GM19193 (cell line): Measurements from ENCODE around the gene FAM24B.

ENCODE experiments used
- POLR2A ChIP-seq: IDR thresholded peaks from 4 replicates; pipeline ENCODE4 v1.6.1; 2011; ENCODE audit not compliant: insufficient read depth, insufficient read length; ENCODE audit errors: extremely low read depth

Gene FAM24B, protein sequence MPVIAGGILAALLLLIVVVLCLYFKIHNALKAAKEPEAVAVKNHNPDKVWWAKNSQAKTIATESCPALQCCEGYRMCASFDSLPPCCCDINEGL

DNA sequence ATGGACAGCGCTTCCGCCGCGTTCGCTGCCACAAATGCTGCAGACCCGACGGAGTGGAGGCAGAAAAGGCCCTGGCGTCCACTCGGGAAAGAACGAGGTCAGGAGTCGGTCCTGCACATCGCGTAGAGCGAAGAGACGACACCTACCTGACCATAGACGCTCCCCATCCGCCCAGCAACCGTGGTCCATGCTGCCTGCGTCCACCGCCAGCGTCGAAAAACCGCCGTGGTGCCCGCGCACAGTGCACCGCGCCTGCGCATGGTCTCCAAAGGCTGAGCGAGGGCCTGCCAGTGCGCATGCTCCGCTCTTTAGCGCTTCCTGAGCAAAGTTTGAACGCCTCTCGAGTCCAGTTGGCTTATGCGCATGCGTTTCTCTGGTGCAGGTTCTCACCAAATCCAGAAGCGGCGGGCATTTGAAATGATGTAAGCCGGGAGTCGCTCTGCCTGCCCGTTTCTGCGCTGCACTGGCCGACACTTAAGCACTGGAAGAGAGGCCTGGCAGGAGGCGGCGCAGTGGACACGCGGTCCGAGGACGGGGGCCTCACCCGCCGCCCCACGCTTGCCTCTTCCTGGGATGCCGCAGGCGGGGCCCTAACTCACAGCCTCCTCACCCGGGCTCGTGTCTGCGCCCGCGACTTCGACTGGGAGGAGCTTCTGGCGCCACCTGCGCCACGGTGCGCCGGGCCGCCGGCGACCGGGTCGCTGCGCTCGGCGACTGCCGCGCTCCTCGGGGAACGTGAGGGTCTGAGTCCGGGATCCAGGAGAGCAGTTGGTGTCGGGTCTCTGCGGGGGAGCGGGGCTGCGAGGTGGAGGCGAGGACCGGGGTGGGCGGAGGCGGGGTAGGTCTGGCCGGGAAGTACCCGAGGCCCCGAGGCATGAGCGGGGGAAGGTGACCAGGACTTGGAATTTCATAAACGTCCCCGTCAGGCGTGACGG, at the start of gene FAM24B:
Gene FAM24B (minus strand): TSS at position 243 of the 935 bp plus-strand sequence. CDS start 29,066 bp downstream, outside the sequence.
- peak; percentile 72 for TF ChIP-seq POLR2A

DNA sequence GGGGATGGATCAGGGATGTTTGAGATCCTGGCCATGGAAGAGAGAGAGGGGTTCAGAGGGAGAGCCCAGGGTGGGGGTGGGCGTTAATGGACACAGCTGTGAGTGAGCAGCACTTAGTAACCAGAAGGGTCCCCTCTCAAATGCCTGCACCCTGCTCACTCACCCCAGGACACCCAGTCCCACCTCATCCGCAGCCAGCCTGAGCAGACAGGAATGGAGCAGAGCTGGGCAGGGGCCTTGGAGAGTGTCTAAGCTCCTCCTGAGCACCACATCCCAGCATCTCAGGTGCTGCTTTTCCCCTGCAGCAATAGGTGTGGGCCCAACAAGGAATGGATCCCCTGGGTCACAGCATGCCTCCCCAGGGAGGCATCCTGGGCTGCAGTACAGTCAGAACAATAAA, 36.3 kb upstream of the FAM24B start:
- TF ChIP-seq POLR2A, result no peak

DNA sequence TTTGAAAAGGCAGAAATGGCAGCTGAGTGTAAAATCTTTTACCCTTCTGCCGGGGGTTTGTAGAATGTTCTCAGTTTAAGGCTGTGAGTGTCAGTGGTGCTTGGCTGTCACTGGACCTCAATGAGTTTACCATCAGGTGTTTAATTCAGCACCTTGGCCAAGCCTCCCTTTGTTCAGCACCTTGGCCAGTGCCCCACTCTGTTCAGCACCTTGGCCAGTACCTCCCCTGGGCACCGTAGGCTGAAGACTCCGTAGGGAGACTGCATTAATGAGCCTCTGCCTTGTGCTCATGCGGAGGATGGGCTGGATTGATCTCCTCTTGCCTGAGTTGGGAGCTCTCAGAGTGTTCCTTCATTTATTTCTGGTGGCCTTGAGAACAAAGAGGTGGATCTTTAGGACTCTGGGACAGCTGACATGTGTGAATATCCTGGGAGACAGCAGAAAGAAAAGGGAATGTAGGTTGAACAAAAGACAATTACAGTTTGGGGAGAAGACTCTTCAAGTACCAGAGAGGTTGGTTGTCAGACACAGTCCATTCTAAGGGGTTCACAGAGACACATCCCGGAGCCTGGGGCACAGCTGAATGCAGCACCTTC, 32.6 kb upstream of the FAM24B start:
- TF ChIP-seq POLR2A, result no peak

DNA sequence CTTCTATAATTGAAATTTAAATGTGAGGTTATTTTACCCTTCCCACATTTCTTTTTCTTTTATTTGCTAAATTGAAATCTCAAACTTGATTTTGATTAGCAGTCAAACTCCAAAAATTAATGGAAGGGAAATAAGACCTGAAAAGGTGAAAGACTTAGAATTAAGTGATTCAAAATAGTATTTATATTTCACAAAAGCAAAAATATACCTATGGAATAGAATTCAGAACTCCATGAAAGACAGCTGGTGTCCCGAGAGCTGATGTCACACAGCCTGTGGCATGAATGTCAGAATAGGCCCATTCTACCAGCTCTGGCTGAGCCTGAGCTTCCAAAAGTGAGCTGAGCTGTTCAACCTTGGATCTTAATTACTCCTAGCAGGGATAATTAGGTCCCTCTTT, 30.9 kb upstream of the FAM24B start, which contains the start of gene FAM24A:
Gene FAM24A (plus strand): TSS at position 301 of the 400 bp plus-strand sequence. CDS start 1,025 bp downstream, outside the sequence.
- TF ChIP-seq POLR2A, result no peak

DNA sequence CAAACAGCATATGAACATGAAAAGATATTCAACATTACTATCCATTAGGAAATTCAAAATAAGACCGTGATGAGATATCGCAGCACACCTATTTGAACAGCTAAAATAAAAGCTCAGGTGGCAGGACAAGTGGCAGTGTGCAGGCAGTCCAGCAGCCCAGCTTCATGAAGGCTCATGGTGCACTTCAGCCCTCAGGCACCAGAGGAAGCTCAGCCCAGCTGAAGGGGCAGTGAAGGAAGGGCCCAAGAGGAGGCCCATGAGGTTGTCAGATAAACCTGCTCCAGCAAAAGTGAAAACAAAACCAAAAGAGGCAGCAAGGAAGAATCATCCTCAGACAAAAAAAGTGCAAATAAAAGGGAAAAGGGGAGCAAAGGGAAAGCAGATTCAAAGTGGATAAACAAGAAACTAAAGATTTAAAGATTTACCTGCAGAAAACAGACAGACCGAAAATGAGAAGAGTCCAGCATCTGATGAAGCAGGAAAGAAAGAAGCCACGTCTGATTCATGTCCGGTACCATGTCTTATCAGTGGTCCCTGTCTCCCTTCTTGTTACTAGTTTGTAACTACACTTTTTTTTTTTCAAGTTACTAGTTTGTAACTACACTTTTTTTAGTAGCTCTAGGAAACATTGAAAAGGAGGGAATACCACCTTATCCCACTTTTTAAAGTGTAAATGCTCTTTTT, 15.0 kb upstream of the FAM24B start:
- TF ChIP-seq POLR2A, result no peak

DNA sequence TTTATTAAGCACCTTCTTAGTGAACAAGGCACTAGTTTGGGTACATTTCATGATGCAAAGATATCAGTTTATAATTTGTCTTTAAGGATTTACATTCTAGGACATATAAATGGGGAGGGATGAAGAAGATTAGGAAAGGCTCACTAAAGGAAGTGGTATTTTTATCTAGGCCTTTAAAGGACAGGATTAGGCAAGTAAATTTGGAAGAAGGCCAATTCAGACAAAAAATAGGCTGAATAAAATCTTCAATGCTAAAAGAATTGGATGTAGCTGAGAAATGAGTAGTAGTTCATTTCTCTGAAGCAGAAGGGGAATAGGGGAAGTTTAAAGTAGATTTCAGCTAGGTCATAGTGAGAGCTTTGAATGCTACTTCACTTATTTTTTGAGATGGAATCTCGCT, 4.8 kb upstream of the FAM24B start:
- TF ChIP-seq POLR2A, result no peak

DNA sequence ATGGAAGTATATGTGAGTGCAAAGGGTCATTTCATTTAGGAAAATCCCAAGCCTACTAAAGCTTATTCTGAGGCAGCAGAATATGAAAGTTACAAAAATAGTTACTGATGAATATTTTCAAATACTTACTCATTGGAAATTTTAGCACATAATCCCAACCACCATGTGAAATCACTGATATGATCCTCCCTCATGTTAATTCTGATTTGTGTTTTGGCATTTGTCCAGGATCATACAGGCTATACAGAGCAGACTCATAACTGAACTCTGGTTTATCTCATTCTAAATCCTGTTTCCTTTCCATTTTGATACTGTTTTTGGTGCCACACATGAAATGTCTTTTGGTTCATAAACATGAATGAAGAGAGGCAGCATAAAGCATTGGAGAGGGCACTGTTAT, 3.4 kb upstream of the FAM24B start:
- no peak for TF ChIP-seq POLR2A

DNA sequence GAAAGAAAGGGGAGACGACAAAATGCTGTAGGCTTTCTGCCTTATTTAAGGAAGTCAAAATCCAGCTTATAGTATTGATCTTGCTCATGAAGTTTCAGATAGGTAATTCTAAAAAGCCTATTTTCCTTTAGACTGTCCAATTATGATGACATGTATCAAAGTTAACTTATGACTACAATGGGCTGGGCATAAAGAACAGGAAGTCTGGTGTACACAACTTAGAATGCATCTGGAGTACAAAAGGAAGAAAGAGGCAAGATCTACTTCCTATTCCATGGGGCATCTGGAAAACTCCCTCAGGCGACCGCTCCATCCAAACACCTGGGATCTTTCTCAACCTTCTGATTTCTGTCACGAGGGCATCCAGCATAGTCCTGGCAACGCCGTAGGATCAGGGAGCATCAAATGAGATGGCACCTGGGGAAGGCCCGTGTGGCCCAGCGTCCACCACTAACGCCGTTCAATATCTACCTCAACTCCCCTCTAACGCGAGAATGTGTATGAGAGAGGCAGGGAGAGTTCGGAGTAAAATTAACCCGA, 512 bp downstream of the FAM24B start:
- no peak for TF ChIP-seq POLR2A

DNA sequence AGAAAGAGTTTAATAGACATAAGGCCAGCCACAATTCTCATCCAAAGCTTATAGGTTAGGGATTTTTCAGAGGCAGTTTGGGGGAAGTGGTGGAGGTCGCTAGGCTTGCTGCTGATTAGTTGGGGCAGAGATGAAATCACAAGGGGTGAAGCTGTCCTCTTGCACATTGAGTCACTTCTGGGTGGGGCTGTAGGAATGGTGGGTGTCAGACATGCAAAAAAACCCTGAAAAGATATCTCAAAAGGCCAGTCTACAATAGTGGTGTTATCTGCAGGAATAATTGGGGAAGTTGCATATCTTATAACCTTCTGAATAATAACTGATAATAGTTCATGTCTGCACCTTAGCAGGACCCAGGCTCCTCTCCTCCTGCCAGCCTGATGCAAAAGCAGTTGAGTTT, 2.1 kb downstream of the FAM24B start:
- no peak for TF ChIP-seq POLR2A

DNA sequence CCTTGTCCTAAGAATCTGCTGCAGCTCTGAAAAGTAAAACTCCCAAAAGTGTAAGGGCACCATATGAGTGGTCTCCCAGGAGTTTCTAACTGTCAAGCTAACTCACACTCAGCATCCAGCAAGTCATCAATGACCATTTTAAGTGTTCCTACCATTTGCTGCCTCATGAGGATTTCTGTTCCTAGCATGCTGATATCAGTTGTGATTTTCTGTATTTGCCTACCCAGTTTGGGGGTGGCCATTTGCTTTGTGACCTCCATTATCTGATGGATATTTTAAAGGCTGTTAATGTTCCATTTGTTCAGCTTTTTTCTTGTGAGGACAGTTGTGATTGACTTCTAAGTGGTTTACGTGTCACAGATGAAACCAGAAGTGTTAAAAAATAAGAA, 2.9 kb downstream of the FAM24B start:
- TF ChIP-seq POLR2A, result no peak

DNA sequence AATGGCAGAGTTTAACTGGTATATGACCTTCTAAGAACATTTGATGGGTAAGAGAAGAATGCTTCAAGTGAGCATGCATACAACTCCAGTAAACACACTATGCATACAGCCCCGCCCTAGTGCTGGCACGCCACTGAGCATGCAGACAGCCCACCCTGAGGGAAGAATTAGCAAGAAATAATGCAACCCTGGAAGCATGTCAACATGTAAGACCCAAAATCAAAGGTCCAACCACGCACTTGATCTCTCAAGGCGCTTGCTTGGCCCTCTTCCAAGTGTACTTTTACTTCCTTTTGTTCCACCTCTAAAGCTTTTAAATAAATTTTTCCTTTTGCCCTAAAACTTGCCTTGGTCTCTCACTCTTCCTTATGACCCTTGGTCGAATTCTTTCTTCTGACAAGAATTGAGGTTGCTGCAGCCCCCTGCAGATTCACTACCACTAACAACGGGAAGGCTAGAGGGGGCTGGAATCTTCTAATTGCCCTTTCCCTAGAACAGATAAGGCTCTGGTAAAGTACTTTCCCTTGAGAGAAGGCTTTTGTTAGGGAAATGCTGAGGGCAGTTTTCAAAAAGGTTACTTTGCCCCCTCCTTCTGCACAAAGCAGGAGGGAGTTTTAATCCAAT, 3.4 kb downstream of the FAM24B start:
- no peak for TF ChIP-seq POLR2A

DNA sequence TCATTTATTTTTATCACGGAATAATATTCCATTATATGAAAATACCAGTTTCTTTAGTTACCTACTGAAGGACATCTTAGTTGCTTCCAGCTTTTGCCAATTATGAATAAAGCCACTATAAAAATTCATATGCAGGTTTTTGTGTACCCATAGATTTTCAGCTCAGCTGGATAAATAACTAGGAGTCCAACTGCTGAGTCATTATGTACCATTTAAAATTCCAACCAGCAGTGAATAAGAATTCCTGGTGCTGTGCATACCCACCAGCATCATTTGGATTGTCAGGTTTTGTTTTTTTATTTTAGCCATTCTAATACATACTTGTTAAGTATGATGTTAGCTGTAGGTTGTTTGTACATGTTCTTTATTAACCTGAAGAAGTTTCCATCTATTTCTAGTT, 14.5 kb downstream of the FAM24B start:
- TF ChIP-seq POLR2A, result no peak

DNA sequence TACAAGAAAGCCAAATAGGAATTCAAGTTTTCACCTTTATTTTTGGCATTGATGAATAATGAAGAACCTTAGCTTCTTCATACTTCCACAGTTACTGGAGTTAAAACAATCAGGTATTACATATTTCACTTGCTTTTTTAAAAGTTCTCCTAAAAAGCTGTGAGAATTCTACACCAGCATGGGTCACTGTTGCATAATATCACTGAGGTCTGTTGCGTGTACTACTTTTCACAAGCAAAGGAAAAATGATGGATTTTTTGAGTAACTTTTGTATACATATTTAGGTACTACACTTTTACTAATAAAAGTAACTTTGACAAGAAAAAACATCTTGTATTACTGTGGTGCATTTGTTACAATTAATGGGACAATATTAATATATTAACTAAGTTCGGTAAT, 15.2 kb downstream of the FAM24B start:
- no peak for TF ChIP-seq POLR2A

DNA sequence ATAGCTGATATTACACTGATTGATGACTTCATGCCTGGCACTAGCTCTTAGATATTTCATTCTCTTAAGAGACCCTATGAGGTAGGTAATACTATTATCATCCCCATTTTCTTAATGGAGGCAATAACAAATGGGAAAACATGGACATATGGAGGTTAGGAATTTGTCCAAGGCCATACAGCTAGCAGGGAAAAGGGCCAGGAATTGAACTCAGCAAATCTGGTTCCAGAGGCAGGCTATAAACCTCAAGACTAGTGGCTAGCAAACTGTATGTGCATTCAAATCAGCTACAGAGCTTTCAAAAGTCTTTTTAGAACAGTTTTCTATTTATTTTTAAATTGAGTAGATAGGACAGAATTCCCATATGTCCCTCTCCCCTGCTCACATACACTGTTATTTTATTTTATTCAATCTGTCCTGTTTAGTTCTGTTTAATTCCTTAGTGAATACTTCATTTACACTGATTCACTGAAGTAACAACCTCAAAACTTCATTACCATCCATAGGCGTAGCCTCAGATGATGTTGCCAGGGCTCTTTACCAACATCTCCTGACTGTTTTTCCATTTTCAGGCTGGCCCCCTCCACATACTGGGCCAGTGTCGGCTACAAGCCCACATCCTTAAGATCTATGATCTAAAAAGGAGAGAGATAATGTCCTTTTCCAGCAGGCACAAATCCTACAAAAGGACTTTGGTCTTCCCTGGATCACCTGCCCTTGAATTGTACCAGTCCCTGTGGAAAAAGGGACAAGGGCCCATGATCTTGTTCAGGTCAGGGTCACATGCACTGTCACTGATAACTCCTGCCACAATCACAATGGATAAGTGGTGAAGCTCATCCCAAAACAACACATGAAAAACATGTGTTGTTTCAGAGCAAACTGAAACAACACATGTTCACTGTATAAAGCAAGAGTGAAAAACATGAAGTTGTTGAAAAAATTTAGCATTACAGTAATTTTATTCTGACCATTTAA, 15.9 kb downstream of the FAM24B start:
- TF ChIP-seq POLR2A, result no peak

DNA sequence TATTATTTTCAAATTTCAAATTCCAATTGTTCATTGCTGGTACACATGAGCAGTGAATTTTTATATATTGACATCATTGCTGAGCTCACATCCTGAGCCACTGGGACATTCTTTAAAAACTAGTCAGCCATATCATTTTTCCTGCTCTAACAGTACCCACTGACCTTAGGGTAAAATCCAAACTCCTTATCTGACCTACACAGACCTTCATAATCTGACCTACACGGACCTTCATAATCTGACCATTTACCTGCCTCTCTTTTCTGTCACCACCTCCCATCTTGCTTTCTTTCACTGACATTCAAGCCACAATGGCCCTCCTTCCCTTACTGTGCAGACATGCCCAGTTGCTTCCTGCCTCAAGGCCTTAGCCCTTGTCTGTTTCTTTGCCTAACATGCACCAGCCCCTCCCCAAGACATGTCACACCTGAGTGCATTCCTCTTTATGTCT, 17.6 kb downstream of the FAM24B start:
- no peak for TF ChIP-seq POLR2A
